IMR-90 (cell line): ENCODE measurements around the gene SEC24D. TPM values are rescaled to one million over a fixed set of nuclear protein-coding genes. Genes with fewer than 3 reads are reported as not detected.

Experiments
- ATAC-seq: fragments of 200-7000 bp; cut with Tn5 transposase; 2 replicates; pipeline ENCODE4 v1.9.1; 2020; ENCODE audit warnings: low read depth, mild to moderate bottlenecking, moderate library complexity
- BruUV-seq: library from RNA; stranded (reverse); fragments of 400-500 nt; replicated peaks from 2 replicates; lab custom pipeline; 2021; lab: Mats Ljungman, UMichigan
- CTCF ChIA-PET: fragments of 300-600 bp; formaldehyde crosslinking; extraction: SDS; loops from one replicate; lab custom pipeline; 2021; ENCODE audit warnings: antibody characterized with exemption; lab: Yijun Ruan, JAX
- POLR2A ChIA-PET: fragments of 300-600 bp; sonication (Branson Sonifier 250); formaldehyde crosslinking; loops from one replicate; lab custom pipeline; 2022; ENCODE audit warnings: antibody characterized with exemption; ENCODE audit not compliant: unreplicated experiment; lab: Charles Lee
- DNase-seq: peaks from one replicate; pipeline ENCODE4 v3.0.0; 2013
- H2AFZ ChIP-seq: replicated peaks from 2 replicates; pipeline ENCODE3; 2013; ENCODE audit warnings: low read length, mild to moderate bottlenecking; ENCODE audit not compliant: poor library complexity
- H2AK5ac ChIP-seq: 2 replicates; pipeline ENCODE4 v1.6.1; 2013; ENCODE audit warnings: low read depth, low read length, inconsistent platforms
- H2AK9ac ChIP-seq: replicated peaks from 2 replicates; pipeline ENCODE3; 2013; ENCODE audit warnings: mild to moderate bottlenecking, low read depth, low read length, moderate library complexity; ENCODE audit not compliant: poor library complexity
- H2BK120ac ChIP-seq: 2 replicates; pipeline ENCODE4 v1.6.1; 2013; ENCODE audit warnings: low read depth, low read length, inconsistent platforms
- H2BK15ac ChIP-seq: 3 replicates; pipeline ENCODE4 v1.6.1; 2013; ENCODE audit warnings: low read depth, low read length, inconsistent platforms
- H2BK20ac ChIP-seq: 2 replicates; pipeline ENCODE4 v1.6.1; 2013; ENCODE audit warnings: low read depth, mild to moderate bottlenecking, inconsistent platforms, low read length, moderate library complexity
- H2BK5ac ChIP-seq: 2 replicates; pipeline ENCODE4 v1.6.1; 2013; ENCODE audit warnings: mild to moderate bottlenecking, low read depth, low read length, inconsistent platforms; ENCODE audit not compliant: poor library complexity, severe bottlenecking
- H3K14ac ChIP-seq: replicated peaks from 2 replicates; pipeline ENCODE4 v1.6.1; 2013; ENCODE audit warnings: low read depth, low read length, inconsistent platforms
- H3K18ac ChIP-seq: 2 replicates; pipeline ENCODE4 v1.6.1; 2013; ENCODE audit warnings: low read depth, low read length, control low read depth
- H3K23ac ChIP-seq: 2 replicates; pipeline ENCODE4 v1.6.1; 2013; ENCODE audit warnings: low read depth, low read length, inconsistent platforms
- H3K27ac ChIP-seq: 2 replicates; pipeline ENCODE4 v1.5.1; 2013; ENCODE audit warnings: mild to moderate bottlenecking, control low read depth, low read length; ENCODE audit not compliant: insufficient read depth
- H3K27me3 ChIP-seq: 2 replicates; pipeline ENCODE4 v1.6.1; 2013; ENCODE audit warnings: low read length; ENCODE audit not compliant: control insufficient read depth, insufficient read depth
- H3K36me3 ChIP-seq: 2 replicates; pipeline ENCODE4 v1.6.1; 2013; ENCODE audit warnings: low read length, mixed read lengths; ENCODE audit not compliant: control insufficient read depth, insufficient read depth
- H3K4ac ChIP-seq: 2 replicates; pipeline ENCODE4 v1.6.1; 2013; ENCODE audit warnings: low read depth, low read length, inconsistent platforms
- H3K4me1 ChIP-seq: 2 replicates; pipeline ENCODE4 v1.6.1; 2013; ENCODE audit warnings: low read length, mixed read lengths; ENCODE audit not compliant: control insufficient read depth, insufficient read depth
- H3K4me2 ChIP-seq: 2 replicates; pipeline ENCODE4 v1.6.1; 2013; ENCODE audit warnings: low read depth, mild to moderate bottlenecking, control low read depth, low read length, moderate library complexity
- H3K4me3 ChIP-seq: 2 replicates; pipeline ENCODE4 v1.5.1; 2013; ENCODE audit warnings: low read depth, mild to moderate bottlenecking, control low read depth, low read length, moderate library complexity; ENCODE audit not compliant: insufficient read depth
- H3K56ac ChIP-seq: 2 replicates; pipeline ENCODE4 v1.6.1; 2013; ENCODE audit warnings: low read length, inconsistent platforms; ENCODE audit not compliant: insufficient read depth; ENCODE audit errors: extremely low read depth
- H3K79me1 ChIP-seq, 2 experiments: 2 replicates each; pipeline ENCODE4 v1.6.1; 2013; ENCODE audit warnings: low read length in 2 of 2, inconsistent platforms in 1 of 2, low read depth in 1 of 2
- H3K9ac ChIP-seq: 2 replicates; pipeline ENCODE4 v1.6.1; 2013; ENCODE audit warnings: low read depth, low read length, control low read depth
- H3K9me1 ChIP-seq: 2 replicates; pipeline ENCODE4 v1.6.1; 2013; ENCODE audit warnings: low read length, inconsistent platforms; ENCODE audit not compliant: insufficient read depth
- H3K9me3 ChIP-seq: 2 replicates; pipeline ENCODE4 v1.6.1; 2013; ENCODE audit warnings: low read length; ENCODE audit not compliant: control insufficient read depth, insufficient read depth
- H4K20me1 ChIP-seq: 2 replicates; pipeline ENCODE4 v1.6.1; 2013; ENCODE audit warnings: low read length, inconsistent platforms; ENCODE audit not compliant: insufficient read depth
- H4K5ac ChIP-seq: 2 replicates; pipeline ENCODE4 v1.6.1; 2013; ENCODE audit warnings: mild to moderate bottlenecking, low read depth, low read length, control low read depth
- H4K8ac ChIP-seq, 2 experiments: 2 replicates each; pipeline ENCODE4 v1.6.1; 2013; ENCODE audit warnings: low read depth in 2 of 2, low read length in 2 of 2, control low read depth in 1 of 2, inconsistent platforms in 1 of 2
- H4K91ac ChIP-seq: 2 replicates; pipeline ENCODE4 v1.6.1; 2013; ENCODE audit warnings: low read depth, low read length, inconsistent platforms; ENCODE audit not compliant: insufficient read depth
- BHLHE40 ChIP-seq: fragments of 150-350 bp; IDR thresholded peaks from 2 replicates; pipeline ENCODE4 v1.6.1; 2016; ENCODE audit warnings: mild to moderate bottlenecking, low read depth, low read length
- CEBPB ChIP-seq: IDR thresholded peaks from 2 replicates; pipeline ENCODE4 v1.6.1; 2012; ENCODE audit warnings: low read depth, low read length, improper control_type of control experiment
- CHD1 ChIP-seq: IDR thresholded peaks from 2 replicates; pipeline ENCODE4 v1.6.1; 2012; ENCODE audit warnings: low read depth, low read length, improper control_type of control experiment
- CTCF ChIP-seq: conservative IDR thresholded peaks from 2 replicates; pipeline ENCODE4 v1.5.1; 2012; ENCODE audit warnings: mild to moderate bottlenecking, low read depth, low read length, improper control_type of control experiment
- ELK1 ChIP-seq: fragments of 150-350 bp; IDR thresholded peaks from 2 replicates; pipeline ENCODE4 v1.6.1; 2016; ENCODE audit warnings: low read depth, mild to moderate bottlenecking, low read length, moderate library complexity, borderline replicate concordance
- FOS ChIP-seq: fragments of 150-350 bp; IDR thresholded peaks from 2 replicates; pipeline ENCODE4 v1.6.1; 2016; ENCODE audit warnings: low read depth, low read length
- MAFK ChIP-seq: IDR thresholded peaks from 2 replicates; pipeline ENCODE4 v1.6.1; 2012; ENCODE audit warnings: low read depth, low read length, improper control_type of control experiment
- MAZ ChIP-seq: IDR thresholded peaks from 2 replicates; pipeline ENCODE4 v1.6.1; 2012; ENCODE audit warnings: low read depth, mild to moderate bottlenecking, low read length, improper control_type of control experiment, moderate library complexity, borderline replicate concordance
- MXI1 ChIP-seq: IDR thresholded peaks from 2 replicates; pipeline ENCODE4 v1.6.1; 2012; ENCODE audit warnings: low read depth, mild to moderate bottlenecking, low read length, moderate library complexity, borderline replicate concordance
- NFE2L2 ChIP-seq: fragments of 150-350 bp; IDR thresholded peaks from 2 replicates; pipeline ENCODE4 v1.6.1; 2016; ENCODE audit warnings: low read depth, mild to moderate bottlenecking, low read length
- POLR2A ChIP-seq: IDR thresholded peaks from 2 replicates; pipeline ENCODE4 v1.6.1; 2012; ENCODE audit warnings: mild to moderate bottlenecking, low read depth, low read length
- RAD21 ChIP-seq: IDR thresholded peaks from 2 replicates; pipeline ENCODE4 v1.6.1; 2012; ENCODE audit warnings: low read length, improper control_type of control experiment
- RCOR1 ChIP-seq: IDR thresholded peaks from 2 replicates; pipeline ENCODE4 v1.6.1; 2012; ENCODE audit warnings: mild to moderate bottlenecking, low read length, improper control_type of control experiment; ENCODE audit not compliant: insufficient replicate concordance
- RFX5 ChIP-seq: IDR thresholded peaks from 2 replicates; pipeline ENCODE4 v1.8.0; 2012; ENCODE audit warnings: low read depth, mild to moderate bottlenecking, low read length, moderate library complexity
- SMC3 ChIP-seq: fragments of 150-350 bp; IDR thresholded peaks from 2 replicates; pipeline ENCODE4 v1.6.1; 2016; ENCODE audit warnings: low read depth, mild to moderate bottlenecking, antibody characterized with exemption, low read length, moderate library complexity
- USF2 ChIP-seq: fragments of 150-350 bp; IDR thresholded peaks from 2 replicates; pipeline ENCODE4 v1.6.1; 2017; ENCODE audit warnings: mild to moderate bottlenecking, antibody characterized with exemption, low read length, low read depth
- dilution Hi-C: fragments of 300-500 bp; cut with HindIII; formaldehyde crosslinking; loops from one replicate; pipeline ENCODE4 v1.14.3; 2018; ENCODE audit warnings: low sequenced_read_pairs; ENCODE audit not compliant: unreplicated experiment
- in situ Hi-C: fragments of 300-500 bp; cut with MboI; formaldehyde crosslinking; loops from 3 replicates; pipeline ENCODE4 v1.14.3; 2019; ENCODE audit warnings: low sequenced_read_pairs, inconsistent platforms, mixed read lengths
- intact Hi-C: fragments of 100-400 bp; cut with micrococcal nuclease; formaldehyde crosslinking; loops from 2 replicates; pipeline ENCODE4 v1.10.0; 2022
- polyA plus RNA-seq, 3 experiments: library from polyadenylated mRNA; depleted of rRNA; stranded (reverse); fragments of >200 nt; gene quantifications; 2 replicates each; pipeline ENCODE4 v1.2.3, GENCODE V29; 2012; ENCODE audit warnings: low replicate concordance in 1 of 3
- total RNA-seq: library from RNA; depleted of rRNA; stranded (reverse); fragments of >200 nt; gene quantifications from 2 replicates; pipeline ENCODE4 v1.2.3, GENCODE V29; 2012

The SEC24D gene
- total and polyA plus RNA-seq, 2 of the 4 experiments (the other 2 are of a cell fraction), result 93.2 to 111 TPM

- CTCF ChIA-PET, result interaction anchor here (0.7 to 2.0 kb wide), 2 partner anchors 16 to 120 kb away, joined by 4 to 7 read pairs; no protein-coding TSS in a partner anchor
- TF ChIP-seq NFE2L2, result no peak
- TF ChIP-seq RCOR1, result no peak
- no peak for TF ChIP-seq BHLHE40
- no peak for TF ChIP-seq POLR2A
- no peak for TF ChIP-seq MAFK
- no peak for TF ChIP-seq MAZ
- no peak for TF ChIP-seq CHD1
- no peak for TF ChIP-seq RAD21
- TF ChIP-seq FOS, result no peak
- no peak for TF ChIP-seq USF2
- no peak for TF ChIP-seq CEBPB
- TF ChIP-seq CTCF, result no peak
- TF ChIP-seq ELK1, result no peak
- no peak for TF ChIP-seq SMC3
- TF ChIP-seq RFX5, result no peak
- no peak for TF ChIP-seq MXI1
These were observed 13.0 kb upstream of the SEC24D start for GRCh38 chr4:118848901-118849300.

More at GRCh38 chr4:118848901-118849300, 13.0 kb upstream of the SEC24D start:
- Histone ChIP-seq H3K27me3 (no peaks in the 10 kb centered on the region), H3K14ac (no peak overlapping the region), H3K56ac (no peak overlapping the region), H2BK5ac (no peak overlapping the region), H3K27ac (no peak overlapping the region), H3K4me1 (peaks cover 3% of the 10 kb centered on the region; the same call in 1 of the 2 replicates), H2BK15ac (no peak overlapping the region), H4K20me1 (no peaks in the 10 kb centered on the region), H3K79me1 (no peaks in the 10 kb centered on the region), H3K9me3 (no peaks in the 10 kb centered on the region), H2AFZ (no peak overlapping the region), H3K4ac (no peak overlapping the region), H3K4me3 (no peak overlapping the region), H3K4me2 (no peak overlapping the region), H3K36me3 (no peaks in the 10 kb centered on the region), H3K23ac (no peak overlapping the region), H2BK120ac (no peak overlapping the region), H4K91ac (no peak overlapping the region), H4K8ac (no peak overlapping the region), H2AK9ac (no peak overlapping the region), H3K18ac (no peak overlapping the region), H2AK5ac (no peak overlapping the region), H4K5ac (no peak overlapping the region), H2BK20ac (no peak overlapping the region), H3K9ac (no peak overlapping the region), H3K9me1 (0 out of 2 replicates have a peak, but pooled peaks cover 4% of the 10 kb centered on the region)
- dilution Hi-C loops, result no loop called here
- intact Hi-C loops, result no loop called here
- BruUV-seq, result no TSS peak
- ATAC-seq (no peak), DNase-seq (no peak)
- POLR2A ChIA-PET, result no interaction called here
- in situ Hi-C loops, result no loop called here
